GM19397 (cell line): ENCODE results near the gene AQP9.

Experiments
- ATAC-seq: cut with Tn5 transposase; IDR thresholded peaks from one replicate; pipeline ENCODE4 v1.9.1; 2021; ENCODE audit warnings: mild to moderate bottlenecking, moderate library complexity; ENCODE audit not compliant: unreplicated experiment

AQP9 gene

GRCh38 chr15:58223432-58223831 is 85.3 kb downstream of the AQP9 start:
- ATAC-seq: no peak

- ATAC-seq: no peak
Measured at GRCh38 chr15:58224068-58224467, 85.9 kb downstream of the AQP9 start.

- no peak for ATAC-seq
Measured at GRCh38 chr15:58227706-58228543, 89.7 kb downstream of the AQP9 start.

GRCh38 chr15:58228718-58229117 is 90.5 kb downstream of the AQP9 start:
- ATAC-seq: no peak

- ATAC-seq: no peak
Measured at GRCh38 chr15:58229297-58229768, 91.2 kb downstream of the AQP9 start.

GRCh38 chr15:58232281-58233065 is 94.3 kb downstream of the AQP9 start:
- no peak for ATAC-seq

GRCh38 chr15:58233341-58233740 is 95.2 kb downstream of the AQP9 start:
- ATAC-seq: no peak
